Thyroid gland (tissue), 4 donors: ENCODE measurements around the gene COA4.

ENCODE experiments used
- POLR2A ChIP-seq, 2 donors: fragments of 450-650 bp; IDR thresholded peaks; one replicate each; pipeline ENCODE4 v1.6.1; 2017; ENCODE audit warnings: antibody characterized with exemption in 2 of 2, mild to moderate bottlenecking in 2 of 2, moderate library complexity in 1 of 2
- TF ChIP-seq, protein P1 (sequence below), 6 experiments: fragments of 200-600 bp in 3 of 6; fragments of 450-650 bp in 3 of 6; sonication (generic) in 3 of 6; IDR thresholded peaks; one replicate each; pipeline ENCODE4 v1.5.1; 2016 to 2019; ENCODE audit warnings: antibody characterized with exemption in 6 of 6, mild to moderate bottlenecking in 2 of 6, inconsistent platforms in 1 of 6, moderate library complexity in 1 of 6

DNA sequence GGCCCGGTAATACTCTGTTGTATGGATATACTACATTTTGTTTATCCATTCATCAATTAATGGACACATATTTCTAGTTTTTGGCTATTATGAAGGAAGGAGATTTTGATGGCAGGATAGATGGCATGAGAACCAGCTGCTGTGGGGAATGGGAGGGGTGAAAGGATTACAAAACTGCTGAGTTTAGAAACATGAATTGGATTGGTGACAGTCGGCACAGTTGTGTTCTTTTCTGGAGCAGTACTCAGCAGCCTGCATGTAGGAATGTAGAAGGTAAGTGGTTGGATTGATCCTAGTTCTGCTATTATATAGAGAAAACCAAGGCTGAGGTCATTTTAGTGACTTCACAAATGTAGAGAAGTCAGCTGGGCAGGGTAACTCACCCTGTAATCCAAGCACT, 7.2 kb upstream of the COA4 start:
- TF ChIP-seq, protein P1, sequence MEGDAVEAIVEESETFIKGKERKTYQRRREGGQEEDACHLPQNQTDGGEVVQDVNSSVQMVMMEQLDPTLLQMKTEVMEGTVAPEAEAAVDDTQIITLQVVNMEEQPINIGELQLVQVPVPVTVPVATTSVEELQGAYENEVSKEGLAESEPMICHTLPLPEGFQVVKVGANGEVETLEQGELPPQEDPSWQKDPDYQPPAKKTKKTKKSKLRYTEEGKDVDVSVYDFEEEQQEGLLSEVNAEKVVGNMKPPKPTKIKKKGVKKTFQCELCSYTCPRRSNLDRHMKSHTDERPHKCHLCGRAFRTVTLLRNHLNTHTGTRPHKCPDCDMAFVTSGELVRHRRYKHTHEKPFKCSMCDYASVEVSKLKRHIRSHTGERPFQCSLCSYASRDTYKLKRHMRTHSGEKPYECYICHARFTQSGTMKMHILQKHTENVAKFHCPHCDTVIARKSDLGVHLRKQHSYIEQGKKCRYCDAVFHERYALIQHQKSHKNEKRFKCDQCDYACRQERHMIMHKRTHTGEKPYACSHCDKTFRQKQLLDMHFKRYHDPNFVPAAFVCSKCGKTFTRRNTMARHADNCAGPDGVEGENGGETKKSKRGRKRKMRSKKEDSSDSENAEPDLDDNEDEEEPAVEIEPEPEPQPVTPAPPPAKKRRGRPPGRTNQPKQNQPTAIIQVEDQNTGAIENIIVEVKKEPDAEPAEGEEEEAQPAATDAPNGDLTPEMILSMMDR (IDR thresholded peaks at IDR 0.05): no peak
- TF ChIP-seq POLR2A (IDR thresholded peaks at IDR 0.05): no peak
